ENCODE data around the gene GATA3.

DNA sequence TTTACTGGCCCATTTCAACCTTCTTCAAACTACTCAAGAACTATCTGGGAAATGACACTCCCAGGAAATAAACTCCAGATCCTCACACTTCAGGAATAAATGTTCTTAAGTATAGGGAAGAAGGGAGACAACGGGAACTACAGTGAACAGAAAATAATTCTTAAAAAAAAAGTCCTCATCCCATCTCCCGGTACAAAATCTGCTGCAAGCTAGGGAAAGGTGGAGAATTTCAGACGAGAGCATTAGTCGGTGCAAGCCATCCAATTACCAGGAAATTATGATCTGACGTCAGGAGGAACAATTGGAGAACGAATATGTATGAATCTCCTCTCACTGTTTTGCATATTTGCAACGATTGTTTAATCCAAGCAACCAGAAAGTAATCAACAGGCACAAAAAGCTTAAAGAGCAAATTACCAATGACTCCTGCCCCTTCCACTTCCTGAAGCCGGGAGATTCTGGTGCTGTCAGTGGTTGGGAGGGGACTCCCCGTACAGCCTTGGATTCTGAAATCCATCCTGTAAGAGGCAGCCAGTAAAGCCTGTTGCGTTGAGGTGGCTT, 15.1 kb upstream of the GATA3 start:
- TF ChIP-seq, protein P1, sequence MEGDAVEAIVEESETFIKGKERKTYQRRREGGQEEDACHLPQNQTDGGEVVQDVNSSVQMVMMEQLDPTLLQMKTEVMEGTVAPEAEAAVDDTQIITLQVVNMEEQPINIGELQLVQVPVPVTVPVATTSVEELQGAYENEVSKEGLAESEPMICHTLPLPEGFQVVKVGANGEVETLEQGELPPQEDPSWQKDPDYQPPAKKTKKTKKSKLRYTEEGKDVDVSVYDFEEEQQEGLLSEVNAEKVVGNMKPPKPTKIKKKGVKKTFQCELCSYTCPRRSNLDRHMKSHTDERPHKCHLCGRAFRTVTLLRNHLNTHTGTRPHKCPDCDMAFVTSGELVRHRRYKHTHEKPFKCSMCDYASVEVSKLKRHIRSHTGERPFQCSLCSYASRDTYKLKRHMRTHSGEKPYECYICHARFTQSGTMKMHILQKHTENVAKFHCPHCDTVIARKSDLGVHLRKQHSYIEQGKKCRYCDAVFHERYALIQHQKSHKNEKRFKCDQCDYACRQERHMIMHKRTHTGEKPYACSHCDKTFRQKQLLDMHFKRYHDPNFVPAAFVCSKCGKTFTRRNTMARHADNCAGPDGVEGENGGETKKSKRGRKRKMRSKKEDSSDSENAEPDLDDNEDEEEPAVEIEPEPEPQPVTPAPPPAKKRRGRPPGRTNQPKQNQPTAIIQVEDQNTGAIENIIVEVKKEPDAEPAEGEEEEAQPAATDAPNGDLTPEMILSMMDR (IDR thresholded peaks at IDR 0.05), result no peak
- no peak for TF ChIP-seq EZH2phosphoT487 (IDR thresholded peaks at IDR 0.05)
- TF ChIP-seq EZH2 (IDR thresholded peaks at IDR 0.05), result no peak

Data from neural progenitor cell (in vitro differentiated cells).